HepG2 (cell line): Measurements from ENCODE around the gene AFG1L. TPM values are rescaled to one million over a fixed set of nuclear protein-coding genes. Genes with fewer than 3 reads are reported as not detected.

Source experiments
- E2F1 ChIP-seq: sonication (generic); formaldehyde crosslinking; IDR thresholded peaks from 2 replicates; pipeline ENCODE4 v1.5.0; 2020; ENCODE audit warnings: missing genetic modification reagents
- ELF4 ChIP-seq: sonication (generic); formaldehyde crosslinking; IDR thresholded peaks from 2 replicates; pipeline ENCODE4 v1.5.0; 2020; ENCODE audit warnings: missing genetic modification reagents, mild to moderate bottlenecking, moderate library complexity, borderline replicate concordance
- HOXA3 ChIP-seq: sonication (generic); formaldehyde crosslinking; IDR thresholded peaks from 2 replicates; pipeline ENCODE4 v1.5.0; 2020; ENCODE audit warnings: missing genetic modification reagents
- MAF1 ChIP-seq: sonication (generic); formaldehyde crosslinking; IDR thresholded peaks from 2 replicates; pipeline ENCODE4 v1.5.0; 2020; ENCODE audit warnings: missing genetic modification reagents, borderline replicate concordance
- MZF1 ChIP-seq: sonication (generic); formaldehyde crosslinking; IDR thresholded peaks from 2 replicates; pipeline ENCODE4 v1.8.1; 2023; ENCODE audit warnings: mild to moderate bottlenecking, missing genetic modification reagents, borderline replicate concordance
- NCOA2 ChIP-seq: sonication (generic); formaldehyde crosslinking; IDR thresholded peaks from 2 replicates; pipeline ENCODE4 v1.8.0; 2022; ENCODE audit warnings: inconsistent platforms
- NR3C1 ChIP-seq: sonication (generic); formaldehyde crosslinking; IDR thresholded peaks from 2 replicates; pipeline ENCODE4 v1.4.0; 2020; ENCODE audit warnings: missing genetic modification reagents
- PHF21A ChIP-seq: sonication (generic); formaldehyde crosslinking; IDR thresholded peaks from 2 replicates; pipeline ENCODE4 v1.5.0; 2020; ENCODE audit warnings: mild to moderate bottlenecking, missing genetic modification reagents
- SALL1 ChIP-seq: sonication (generic); formaldehyde crosslinking; IDR thresholded peaks from 2 replicates; pipeline ENCODE4 v1.8.0; 2022; ENCODE audit warnings: mild to moderate bottlenecking, missing genetic modification reagents
- SMAD3 ChIP-seq: sonication (generic); formaldehyde crosslinking; IDR thresholded peaks from 2 replicates; pipeline ENCODE4 v1.4.0; 2020; ENCODE audit warnings: missing genetic modification reagents
- SRSF9 ChIP-seq: fragments of 200-400 bp; formaldehyde crosslinking; IDR thresholded peaks from 2 replicates; pipeline ENCODE4 v1.6.1; 2018; ENCODE audit warnings: borderline replicate concordance, mild to moderate bottlenecking, low read depth, low read length; ENCODE audit not compliant: insufficient read depth, poor library complexity, severe bottlenecking
- TBL1XR1 ChIP-seq: fragments of 150-350 bp; IDR thresholded peaks from 2 replicates; pipeline ENCODE4 v1.6.1; 2014; ENCODE audit warnings: borderline replicate concordance, low read length; ENCODE audit not compliant: partially characterized antibody
- TSC22D2 ChIP-seq: sonication (generic); formaldehyde crosslinking; IDR thresholded peaks from 2 replicates; pipeline ENCODE4 v1.5.1; 2020; ENCODE audit warnings: missing genetic modification reagents, mild to moderate bottlenecking, borderline replicate concordance
- YEATS4 ChIP-seq: sonication (generic); formaldehyde crosslinking; IDR thresholded peaks from 2 replicates; pipeline ENCODE4 v1.4.0; 2020; ENCODE audit warnings: missing genetic modification reagents, borderline replicate concordance
- ZFP36L1 ChIP-seq: sonication (generic); formaldehyde crosslinking; IDR thresholded peaks from 2 replicates; pipeline ENCODE4 v1.8.0; 2022; ENCODE audit warnings: mild to moderate bottlenecking, missing genetic modification reagents, moderate library complexity
- ZNF121 ChIP-seq: sonication (generic); formaldehyde crosslinking; IDR thresholded peaks from 2 replicates; pipeline ENCODE4 v1.5.0; 2020; ENCODE audit warnings: mild to moderate bottlenecking, missing genetic modification reagents
- ZNF34 ChIP-seq: sonication (generic); formaldehyde crosslinking; IDR thresholded peaks from 2 replicates; pipeline ENCODE4 v1.4.0; 2020; ENCODE audit warnings: mild to moderate bottlenecking, missing genetic modification reagents, borderline replicate concordance
- ZNF619 ChIP-seq: sonication (generic); formaldehyde crosslinking; IDR thresholded peaks from 2 replicates; pipeline ENCODE4 v1.4.0; 2020; ENCODE audit warnings: mild to moderate bottlenecking, missing genetic modification reagents
- ZNF790 ChIP-seq: sonication (generic); formaldehyde crosslinking; IDR thresholded peaks from 2 replicates; pipeline ENCODE4 v1.8.0; 2022; ENCODE audit warnings: missing genetic modification reagents, mild to moderate bottlenecking, borderline replicate concordance
- ZSCAN12 ChIP-seq: sonication (generic); formaldehyde crosslinking; IDR thresholded peaks from 2 replicates; pipeline ENCODE4 v1.9.0; 2021; ENCODE audit warnings: mild to moderate bottlenecking, missing genetic modification reagents
- polyA plus RNA-seq, 8 experiments: library from polyadenylated mRNA; depleted of rRNA in 3 of 8; stranded (reverse) in 7 of 8; unstranded in 1 of 8; fragments of >200 nt; fragmentation: Illumina TruSeq in 4 of 8; extraction: Trizol in 4 of 8; gene quantifications; 2 replicates each; pipeline versions ENCODE4 v1.2.1 to v1.2.3, GENCODE V29; 2011 to 2016; ENCODE audit warnings: low read depth in 4 of 8, missing spikeins in 1 of 8, mixed read lengths in 1 of 8; ENCODE audit not compliant: insufficient read depth in 1 of 8
- total RNA-seq, 5 experiments: library from RNA; depleted of rRNA; stranded (reverse); fragments of >200 nt; fragmentation: Illumina TruSeq; extraction: Trizol; gene quantifications; 2 replicates each; pipeline ENCODE4 v1.2.3, GENCODE V29; 2016; ENCODE audit warnings: low read depth in 1 of 5
- TF ChIP-seq, protein P1 (sequence below): IDR thresholded peaks from 2 replicates; pipeline ENCODE4 v1.6.1; 2018; ENCODE audit warnings: missing genetic modification reagents
- TF ChIP-seq, protein P2 (sequence below): sonication (generic); formaldehyde crosslinking; IDR thresholded peaks from 2 replicates; pipeline ENCODE4 v1.4.0; 2020; ENCODE audit warnings: missing genetic modification reagents
- TF ChIP-seq, protein P3 (sequence below): IDR thresholded peaks from 2 replicates; pipeline ENCODE4 v1.6.1; 2012; ENCODE audit warnings: inconsistent platforms
- TF ChIP-seq, protein P4 (sequence below): sonication (generic); formaldehyde crosslinking; IDR thresholded peaks from 2 replicates; pipeline ENCODE4 v1.4.0; 2020; ENCODE audit warnings: missing genetic modification reagents

The AFG1L gene
- total and polyA plus RNA-seq, 2 of the 13 experiments (the other 11 are each of a cell fraction or from before 2014, with no cell fraction given), result 3.1 to 14.0 TPM

- TF ChIP-seq, protein P1, sequence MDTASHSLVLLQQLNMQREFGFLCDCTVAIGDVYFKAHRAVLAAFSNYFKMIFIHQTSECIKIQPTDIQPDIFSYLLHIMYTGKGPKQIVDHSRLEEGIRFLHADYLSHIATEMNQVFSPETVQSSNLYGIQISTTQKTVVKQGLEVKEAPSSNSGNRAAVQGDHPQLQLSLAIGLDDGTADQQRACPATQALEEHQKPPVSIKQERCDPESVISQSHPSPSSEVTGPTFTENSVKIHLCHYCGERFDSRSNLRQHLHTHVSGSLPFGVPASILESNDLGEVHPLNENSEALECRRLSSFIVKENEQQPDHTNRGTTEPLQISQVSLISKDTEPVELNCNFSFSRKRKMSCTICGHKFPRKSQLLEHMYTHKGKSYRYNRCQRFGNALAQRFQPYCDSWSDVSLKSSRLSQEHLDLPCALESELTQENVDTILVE (CRISPR knock-in tag), result no peak
- TF ChIP-seq SMAD3 (CRISPR knock-in tag) (no peak; the same call in 1 of the 2 replicates), E2F1 (CRISPR knock-in tag) (no peak), TBL1XR1 (no peak), MAF1 (CRISPR knock-in tag) (0 out of 2 replicates have a peak, but pooled peaks have one; percentile 22), ZNF121 (no peak), ZNF619 (CRISPR knock-in tag) (no peak), HOXA3 (CRISPR knock-in tag) (peak; percentile 25; the same call in 1 of the 2 replicates), ZSCAN12 (CRISPR knock-in tag) (no peak), ELF4 (CRISPR knock-in tag) (no peak), MZF1 (CRISPR knock-in tag) (no peak), ZNF790 (CRISPR knock-in tag) (peak; percentile 75; the same call in 1 of the 2 replicates), SRSF9 (no peak), SALL1 (CRISPR knock-in tag) (peak; percentile 46), NR3C1 (CRISPR knock-in tag) (no peak), YEATS4 (0 out of 2 replicates have a peak, but pooled peaks have one; percentile 37), PHF21A (no peak), TSC22D2 (no peak), NCOA2 (CRISPR knock-in tag) (no peak), ZNF34 (no peak), ZFP36L1 (CRISPR knock-in tag) (no peak)
- TF ChIP-seq, protein P2, sequence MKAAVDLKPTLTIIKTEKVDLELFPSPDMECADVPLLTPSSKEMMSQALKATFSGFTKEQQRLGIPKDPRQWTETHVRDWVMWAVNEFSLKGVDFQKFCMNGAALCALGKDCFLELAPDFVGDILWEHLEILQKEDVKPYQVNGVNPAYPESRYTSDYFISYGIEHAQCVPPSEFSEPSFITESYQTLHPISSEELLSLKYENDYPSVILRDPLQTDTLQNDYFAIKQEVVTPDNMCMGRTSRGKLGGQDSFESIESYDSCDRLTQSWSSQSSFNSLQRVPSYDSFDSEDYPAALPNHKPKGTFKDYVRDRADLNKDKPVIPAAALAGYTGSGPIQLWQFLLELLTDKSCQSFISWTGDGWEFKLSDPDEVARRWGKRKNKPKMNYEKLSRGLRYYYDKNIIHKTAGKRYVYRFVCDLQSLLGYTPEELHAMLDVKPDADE (CRISPR knock-in tag), result no peak
- TF ChIP-seq, protein P3, sequence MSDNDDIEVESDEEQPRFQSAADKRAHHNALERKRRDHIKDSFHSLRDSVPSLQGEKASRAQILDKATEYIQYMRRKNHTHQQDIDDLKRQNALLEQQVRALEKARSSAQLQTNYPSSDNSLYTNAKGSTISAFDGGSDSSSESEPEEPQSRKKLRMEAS, result peak; percentile 81
- TF ChIP-seq, protein P4, sequence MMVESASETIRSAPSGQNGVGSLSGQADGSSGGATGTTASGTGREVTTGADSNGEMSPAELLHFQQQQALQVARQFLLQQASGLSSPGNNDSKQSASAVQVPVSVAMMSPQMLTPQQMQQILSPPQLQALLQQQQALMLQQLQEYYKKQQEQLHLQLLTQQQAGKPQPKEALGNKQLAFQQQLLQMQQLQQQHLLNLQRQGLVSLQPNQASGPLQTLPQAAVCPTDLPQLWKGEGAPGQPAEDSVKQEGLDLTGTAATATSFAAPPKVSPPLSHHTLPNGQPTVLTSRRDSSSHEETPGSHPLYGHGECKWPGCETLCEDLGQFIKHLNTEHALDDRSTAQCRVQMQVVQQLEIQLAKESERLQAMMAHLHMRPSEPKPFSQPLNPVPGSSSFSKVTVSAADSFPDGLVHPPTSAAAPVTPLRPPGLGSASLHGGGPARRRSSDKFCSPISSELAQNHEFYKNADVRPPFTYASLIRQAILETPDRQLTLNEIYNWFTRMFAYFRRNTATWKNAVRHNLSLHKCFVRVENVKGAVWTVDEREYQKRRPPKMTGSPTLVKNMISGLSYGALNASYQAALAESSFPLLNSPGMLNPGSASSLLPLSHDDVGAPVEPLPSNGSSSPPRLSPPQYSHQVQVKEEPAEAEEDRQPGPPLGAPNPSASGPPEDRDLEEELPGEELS (CRISPR knock-in tag), result peak; percentile 19; the same call in 1 of the 2 replicates
Measured at GRCh38 chr6:108559097-108559883, 264.4 kb downstream of the AFG1L start (continued).
